PC-9 (cell line): ENCODE results near the gene TBC1D8B. TPM values are rescaled to one million over a fixed set of nuclear protein-coding genes. Genes with fewer than 3 reads are reported as not detected.

Experiments used
- BruUV-seq: library from RNA; stranded (reverse); fragments of 400-500 nt; replicated peaks from 2 replicates; lab custom pipeline; 2021; lab: Mats Ljungman, UMichigan
- CTCF ChIA-PET: fragments of 300-600 bp; sonication (Branson Sonifier 250); formaldehyde crosslinking; loops from one replicate; lab custom pipeline; 2022; ENCODE audit warnings: antibody characterized with exemption; lab: Charles Lee
- POLR2A ChIA-PET: fragments of 300-600 bp; sonication (Branson Sonifier 250); formaldehyde crosslinking; loops from one replicate; lab custom pipeline; 2022; ENCODE audit warnings: antibody characterized with exemption; ENCODE audit not compliant: unreplicated experiment; lab: Charles Lee
- DNase-seq, 2 experiments: peaks; one replicate each; pipeline versions ENCODE4 v3.0.0 to v3.0.0-alpha.2; 2015 to 2022; ENCODE audit warnings: mixed read lengths in 1 of 2
- H2AFZ ChIP-seq: fragments of 200-600 bp; sonication (generic); 2 replicates; pipeline ENCODE4 v1.8.1; 2017; ENCODE audit warnings: antibody characterized with exemption
- H3F3A ChIP-seq: fragments of 200-600 bp; sonication (generic); 2 replicates; pipeline ENCODE4 v1.8.1; 2017; ENCODE audit warnings: antibody characterized with exemption, mild to moderate bottlenecking, low read depth; ENCODE audit not compliant: insufficient read depth
- H3K27ac ChIP-seq: fragments of 200-600 bp; sonication (generic); 2 replicates; pipeline ENCODE4 v1.6.1; 2016; ENCODE audit warnings: mixed run types
- H3K27me3 ChIP-seq: fragments of 200-600 bp; sonication (generic); 2 replicates; pipeline ENCODE4 v1.6.1; 2016; ENCODE audit warnings: low read depth, mixed run types; ENCODE audit not compliant: insufficient read depth
- H3K36me3 ChIP-seq: fragments of 200-600 bp; sonication (generic); 2 replicates; pipeline ENCODE4 v1.6.1; 2016; ENCODE audit warnings: low read depth, mixed run types
- H3K4me1 ChIP-seq: fragments of 200-600 bp; sonication (generic); replicated peaks from 2 replicates; pipeline ENCODE4 v1.6.1; 2016; ENCODE audit warnings: mixed run types; ENCODE audit not compliant: insufficient read depth
- H3K4me2 ChIP-seq: fragments of 200-600 bp; sonication (generic); 2 replicates; pipeline ENCODE4 v1.6.1; 2017; ENCODE audit warnings: mixed run types
- H3K4me3 ChIP-seq: fragments of 200-600 bp; sonication (generic); 2 replicates; pipeline ENCODE4 v1.6.1; 2016; ENCODE audit warnings: mixed run types
- H3K79me2 ChIP-seq: fragments of 200-600 bp; sonication (generic); 2 replicates; pipeline ENCODE4 v1.6.1; 2017; ENCODE audit warnings: low read depth, mixed run types
- H3K9me2 ChIP-seq: fragments of 200-600 bp; sonication (generic); 2 replicates; pipeline ENCODE4 v1.8.1; 2017; ENCODE audit warnings: mild to moderate bottlenecking; ENCODE audit not compliant: insufficient read depth
- H3K9me3 ChIP-seq: fragments of 200-600 bp; sonication (generic); 2 replicates; pipeline ENCODE4 v1.8.1; 2016; ENCODE audit warnings: low read depth; ENCODE audit not compliant: insufficient read depth
- H4K20me1 ChIP-seq: fragments of 200-600 bp; sonication (generic); 2 replicates; pipeline ENCODE4 v1.8.1; 2017; ENCODE audit not compliant: insufficient read depth
- CTCF ChIP-seq: fragments of 200-600 bp; sonication (generic); conservative IDR thresholded peaks from 2 replicates; pipeline ENCODE4 v1.6.1; 2017; ENCODE audit warnings: mixed run types, antibody characterized with exemption, mild to moderate bottlenecking, moderate library complexity
- EZH2 ChIP-seq: fragments of 200-600 bp; sonication (generic); IDR thresholded peaks from 2 replicates; pipeline ENCODE4 v1.8.0; 2017; ENCODE audit warnings: antibody characterized with exemption, low read depth
- intact Hi-C: fragments of 100-400 bp; cut with micrococcal nuclease; formaldehyde crosslinking; loops from one replicate; pipeline ENCODE4 v1.10.0; 2022; ENCODE audit not compliant: unreplicated experiment
- total RNA-seq: library from RNA; stranded (reverse); gene quantifications from 2 replicates; pipeline ENCODE4 v1.2.3, GENCODE V29; 2021

The TBC1D8B gene
- total RNA-seq, 1 experiment from 2014 or later, result 5.3 TPM

GRCh38 chrX:106901341-106901740, 98.9 kb downstream of the TBC1D8B start:
- POLR2A ChIA-PET, result no interaction called here
- TF ChIP-seq CTCF (no peak), EZH2 (no peak)
- intact Hi-C loops, result no loop called here

GRCh38 chrX:106901781-106902219, 99.3 kb downstream of the TBC1D8B start:
- no peaks in the 10 kb centered on the region for H3F3A ChIP-seq
- peaks cover 24% of the 10 kb centered on the region for H3K4me1 ChIP-seq
- H2AFZ ChIP-seq, result no peak overlapping the region
- TF ChIP-seq EZH2 (no peak), CTCF (no peak)
- no peaks in the 10 kb centered on the region for H3K36me3 ChIP-seq
- no peaks in the 10 kb centered on the region for H3K9me2 ChIP-seq
- H3K9me3 ChIP-seq, result no peaks in the 10 kb centered on the region
- POLR2A ChIA-PET, result no interaction called here
- intact Hi-C loops, result no loop called here
- no peak overlapping the region for H3K4me2 ChIP-seq
- no peaks in the 10 kb centered on the region for H4K20me1 ChIP-seq
- no peak for DNase-seq
- H3K4me3 ChIP-seq, result no peak overlapping the region
- CTCF ChIA-PET, result no interaction called here
- H3K27ac ChIP-seq, result no peak overlapping the region
- BruUV-seq, result no TSS peak
- no peaks in the 10 kb centered on the region for H3K27me3 ChIP-seq
- no peaks in the 10 kb centered on the region for H3K79me2 ChIP-seq

More at GRCh38 chrX:106901341-106901740, 98.9 kb downstream of the TBC1D8B start:
- BruUV-seq, result no TSS peak
- DNase-seq, result no peak
- no peaks in the 10 kb centered on the region for H3K36me3 ChIP-seq
- H3K27ac ChIP-seq, result no peak overlapping the region
- H3K9me3 ChIP-seq, result no peaks in the 10 kb centered on the region
- no peaks in the 10 kb centered on the region for H3K27me3 ChIP-seq
- no peak overlapping the region for H3K4me3 ChIP-seq
- H3F3A ChIP-seq, result no peaks in the 10 kb centered on the region
- no peaks in the 10 kb centered on the region for H4K20me1 ChIP-seq
- no peak overlapping the region for H3K4me2 ChIP-seq
- H3K79me2 ChIP-seq, result no peaks in the 10 kb centered on the region
- CTCF ChIA-PET, result no interaction called here
- H2AFZ ChIP-seq, result no peak overlapping the region
- H3K9me2 ChIP-seq, result no peaks in the 10 kb centered on the region
- H3K4me1 ChIP-seq, result peaks cover 22% of the 10 kb centered on the region

DNA sequence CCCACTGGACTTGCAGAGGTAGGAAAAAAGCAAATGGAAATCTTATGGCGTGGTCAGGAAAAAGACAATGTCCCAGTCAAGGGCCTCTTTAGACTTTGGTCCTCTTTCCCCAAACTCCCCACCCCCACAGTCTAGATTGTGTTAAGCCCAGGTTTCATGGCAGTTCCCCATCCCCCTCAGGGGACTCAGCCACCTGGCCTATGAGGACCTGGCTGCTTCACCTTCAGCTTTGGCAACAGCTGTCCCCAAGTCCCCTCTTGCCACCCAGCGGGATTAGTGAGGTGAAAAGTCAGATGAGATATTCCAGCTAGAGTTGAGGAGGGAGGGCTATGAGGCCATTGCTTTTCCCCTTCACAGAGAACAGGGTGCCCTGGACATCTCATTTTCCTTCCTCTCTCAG, 100.2 kb downstream of the TBC1D8B start:
- POLR2A ChIA-PET, result no interaction called here
- H3K27me3 ChIP-seq, result no peaks in the 10 kb centered on the region

More for the DNA sequence above, 100.2 kb downstream of the TBC1D8B start:
- CTCF ChIA-PET, result no interaction called here
- BruUV-seq, result no TSS peak
- Histone ChIP-seq H3K4me2 (no peak overlapping the region), H3F3A (no peaks in the 10 kb centered on the region), H3K9me3 (no peaks in the 10 kb centered on the region), H3K79me2 (no peaks in the 10 kb centered on the region), H3K27ac (no peak overlapping the region), H3K9me2 (no peaks in the 10 kb centered on the region), H2AFZ (no peak overlapping the region), H3K4me3 (no peak overlapping the region), H4K20me1 (no peaks in the 10 kb centered on the region), H3K4me1 (peaks cover 25% of the 10 kb centered on the region), H3K36me3 (no peaks in the 10 kb centered on the region)
- TF ChIP-seq EZH2 (no peak), CTCF (no peak)
- DNase-seq, result no peak
- intact Hi-C loops, result no loop called here
